H9 (cell line): ENCODE measurements around the gene EHHADH. TPM values are rescaled to one million over a fixed set of nuclear protein-coding genes. Genes with fewer than 3 reads are reported as not detected.

Experiments
- DNase-seq: peaks from one replicate; pipeline ENCODE4 v3.0.0-alpha.2; 2017
- H2AFZ ChIP-seq: one replicate; pipeline ENCODE4 v1.6.1; 2013; ENCODE audit warnings: mild to moderate bottlenecking, low read length, control low read depth, moderate library complexity
- H2AK5ac ChIP-seq: 2 replicates; pipeline ENCODE4 v1.6.1; 2013; ENCODE audit warnings: low read length, control low read depth, mixed read lengths; ENCODE audit not compliant: insufficient read length
- H2BK120ac ChIP-seq: one replicate; pipeline ENCODE4 v1.6.1; 2013; ENCODE audit warnings: low read depth, mild to moderate bottlenecking, low read length, control low read depth, inconsistent platforms; ENCODE audit not compliant: poor library complexity, severe bottlenecking
- H2BK12ac ChIP-seq: 2 replicates; pipeline ENCODE4 v1.6.1; 2013; ENCODE audit warnings: low read length, control low read depth, mixed read lengths, low read depth; ENCODE audit not compliant: insufficient read length
- H2BK15ac ChIP-seq: 2 replicates; pipeline ENCODE4 v1.6.1; 2013; ENCODE audit warnings: low read depth, low read length, control low read depth
- H2BK20ac ChIP-seq: one replicate; pipeline ENCODE4 v1.6.1; 2013; ENCODE audit warnings: low read depth, mild to moderate bottlenecking, low read length, control low read depth, inconsistent platforms; ENCODE audit not compliant: poor library complexity, severe bottlenecking
- H2BK5ac ChIP-seq: 2 replicates; pipeline ENCODE4 v1.6.1; 2013; ENCODE audit warnings: low read length, control low read depth, mixed read lengths; ENCODE audit not compliant: insufficient read length
- H3K14ac ChIP-seq: 2 replicates; pipeline ENCODE4 v1.6.1; 2013; ENCODE audit warnings: low read length, control low read depth; ENCODE audit not compliant: insufficient read depth
- H3K18ac ChIP-seq: 2 replicates; pipeline ENCODE4 v1.6.1; 2013; ENCODE audit warnings: low read depth, mild to moderate bottlenecking, mixed read lengths, low read length, control low read depth; ENCODE audit not compliant: insufficient read length
- H3K23ac ChIP-seq: 2 replicates; pipeline ENCODE4 v1.6.1; 2013; ENCODE audit warnings: low read length, control low read depth, mixed read lengths, low read depth; ENCODE audit not compliant: insufficient read length
- H3K23me2 ChIP-seq: 2 replicates; pipeline ENCODE4 v1.6.1; 2013; ENCODE audit warnings: low read depth, mild to moderate bottlenecking, mixed read lengths, low read length, control low read depth; ENCODE audit not compliant: insufficient read length, poor library complexity, severe bottlenecking
- H3K27ac ChIP-seq: 2 replicates; pipeline ENCODE4 v1.5.1; 2013; ENCODE audit warnings: low read length, control low read depth, mixed read lengths, low read depth; ENCODE audit not compliant: insufficient read length
- H3K27me3 ChIP-seq: 2 replicates; pipeline ENCODE4 v1.6.1; 2013; ENCODE audit warnings: low read length, control low read depth, inconsistent platforms; ENCODE audit not compliant: insufficient read depth
- H3K4ac ChIP-seq: 2 replicates; pipeline ENCODE4 v1.6.1; 2013; ENCODE audit warnings: low read depth, mild to moderate bottlenecking, control low read depth, inconsistent platforms, low read length, moderate library complexity
- H3K4me1 ChIP-seq: 2 replicates; pipeline ENCODE4 v1.6.1; 2013; ENCODE audit warnings: low read length, control low read depth, inconsistent platforms; ENCODE audit not compliant: insufficient read depth
- H3K4me2 ChIP-seq: 2 replicates; pipeline ENCODE4 v1.6.1; 2013; ENCODE audit warnings: low read length, control low read depth, mixed read lengths; ENCODE audit not compliant: insufficient read length, insufficient read depth
- H3K56ac ChIP-seq: 2 replicates; pipeline ENCODE4 v1.6.1; 2013; ENCODE audit warnings: low read depth, mild to moderate bottlenecking, mixed read lengths, low read length, control low read depth; ENCODE audit not compliant: insufficient read length
- H3K79me1 ChIP-seq: 2 replicates; pipeline ENCODE4 v1.6.1; 2013; ENCODE audit warnings: low read depth, mild to moderate bottlenecking, moderate library complexity, low read length, control low read depth, inconsistent platforms; ENCODE audit not compliant: insufficient read depth, poor library complexity, severe bottlenecking
- H3K79me2 ChIP-seq: 2 replicates; pipeline ENCODE4 v1.6.1; 2013; ENCODE audit warnings: low read length, control low read depth, inconsistent platforms; ENCODE audit not compliant: insufficient read depth
- H3K9ac ChIP-seq: 2 replicates; pipeline ENCODE4 v1.6.1; 2013; ENCODE audit warnings: low read length, control low read depth, mixed read lengths; ENCODE audit not compliant: insufficient read length; ENCODE audit errors: extremely low read depth
- H3K9me3 ChIP-seq: one replicate; pipeline ENCODE4 v1.6.1; 2013; ENCODE audit warnings: low read depth, low read length, inconsistent platforms; ENCODE audit not compliant: control insufficient read depth
- H3T11ph ChIP-seq: one replicate; pipeline ENCODE4 v1.6.1; 2013; ENCODE audit warnings: mild to moderate bottlenecking, low read length, control low read depth, inconsistent platforms
- H4K20me1 ChIP-seq: one replicate; pipeline ENCODE4 v1.6.1; 2013; ENCODE audit not compliant: control insufficient read depth, insufficient read length, insufficient read depth
- H4K5ac ChIP-seq: 2 replicates; pipeline ENCODE4 v1.6.1; 2013; ENCODE audit warnings: low read depth, mild to moderate bottlenecking, mixed read lengths, low read length, control low read depth; ENCODE audit not compliant: insufficient read length
- H4K8ac ChIP-seq: replicated peaks from 2 replicates; pipeline ENCODE4 v1.6.1; 2013; ENCODE audit warnings: low read length, control low read depth, mixed read lengths, low read depth; ENCODE audit not compliant: insufficient read length
- H4K91ac ChIP-seq: 2 replicates; pipeline ENCODE4 v1.6.1; 2013; ENCODE audit warnings: low read depth, mild to moderate bottlenecking, moderate library complexity, mixed read lengths, low read length, control low read depth; ENCODE audit not compliant: insufficient read length
- H3K27ac Mint-ChIP-seq, 3 experiments: 2 replicates in 2 of 3; 3 replicates in 1 of 3; pipeline ENCODE4 v1.8.0; 2020 to 2021; ENCODE audit warnings: mixed read lengths in 3 of 3, mild to moderate bottlenecking in 1 of 3, moderate library complexity in 1 of 3
- H3K27me3 Mint-ChIP-seq: 2 replicates; pipeline ENCODE4 v1.8.0; 2021; ENCODE audit warnings: low read depth, mild to moderate bottlenecking, moderate library complexity, mixed read lengths
- H3K36me3 Mint-ChIP-seq, 3 experiments: 2 replicates in 2 of 3; 3 replicates in 1 of 3; pipeline ENCODE4 v1.8.0; 2020 to 2021; ENCODE audit warnings: low read depth in 3 of 3, mixed read lengths in 3 of 3; ENCODE audit not compliant: insufficient read depth in 1 of 3
- H3K4me1 Mint-ChIP-seq, 2 experiments: 2 replicates each; pipeline ENCODE4 v1.8.0; 2020; ENCODE audit warnings: mixed read lengths in 2 of 2
- H3K4me3 Mint-ChIP-seq, 2 experiments: 2 replicates in 1 of 2; 3 replicates in 1 of 2; pipeline ENCODE4 v1.8.0; 2020 to 2021; ENCODE audit warnings: mild to moderate bottlenecking in 2 of 2, mixed read lengths in 2 of 2, moderate library complexity in 1 of 2
- H3K9me3 Mint-ChIP-seq, 2 experiments: 2 replicates in 1 of 2; 3 replicates in 1 of 2; pipeline ENCODE4 v1.8.0; 2020; ENCODE audit warnings: mild to moderate bottlenecking in 2 of 2, mixed read lengths in 2 of 2, moderate library complexity in 1 of 2
- WGBS: extraction: QIAGEN DNeasy Blood & Tissue Kit; methylation state at CpG from one replicate; pipeline ENCODE4 v1.1.7; 2013; ENCODE audit warnings: missing lambda C conversion rate, low lambda C conversion rate, mixed read lengths; ENCODE audit not compliant: insufficient read length; ENCODE audit errors: extremely low coverage; 5-methylcytosine and 5-hydroxymethylcytosine counted together
- total RNA-seq: library from RNA; stranded (reverse); gene quantifications from 2 replicates; pipeline ENCODE4 v1.2.1, GENCODE V29; 2021
- TF ChIP-seq, protein P1 (sequence below): fragments of 200-600 bp; sonication (generic); conservative IDR thresholded peaks from 3 replicates; pipeline ENCODE4 v1.8.0; 2021; ENCODE audit warnings: antibody characterized with exemption, mild to moderate bottlenecking

The EHHADH gene
- total RNA-seq, 1 experiment from 2014 or later = 2.1 TPM

DNA sequence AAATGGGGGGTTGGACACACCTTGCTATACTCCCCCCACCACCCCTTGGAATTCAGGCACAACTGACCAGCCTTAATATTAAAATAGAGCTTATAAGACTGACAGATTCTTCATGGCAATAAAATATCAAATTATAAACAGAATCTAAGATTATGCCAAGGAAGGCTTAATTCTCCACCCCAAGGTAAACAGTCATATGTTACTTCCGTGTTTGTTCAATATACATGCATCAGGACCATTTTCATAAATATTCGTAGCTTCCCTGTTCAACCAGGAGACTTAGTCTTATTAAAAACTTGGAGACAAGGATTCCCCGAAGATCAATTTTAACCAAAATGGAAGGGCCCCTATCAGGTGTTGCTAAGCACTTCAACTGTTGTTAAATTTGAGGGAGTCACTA is 13.3 kb upstream of the EHHADH start:
- H3K4me1 Mint-ChIP-seq = peaks cover 4% of the 10 kb centered on the region in 2 experiments; a peak in 3 of 4 replicates
- no peaks in the 10 kb centered on the region for H3K9me3 Mint-ChIP-seq
- H3K4me2 ChIP-seq = no peak overlapping the region
- H3K23ac ChIP-seq = no peak overlapping the region
- H2AFZ ChIP-seq = no peak overlapping the region
- H3K23me2 ChIP-seq = no peaks in the 10 kb centered on the region
- no peaks in the 10 kb centered on the region for H4K20me1 ChIP-seq
- H3K14ac ChIP-seq = no peak overlapping the region
- no peak overlapping the region for H3K4me3 Mint-ChIP-seq
- no peaks in the 10 kb centered on the region for H3K9me3 ChIP-seq
- H3K4me1 ChIP-seq = no peaks in the 10 kb centered on the region
- no peak overlapping the region for H2BK120ac ChIP-seq
- no peak overlapping the region for H3K18ac ChIP-seq
- H2BK20ac ChIP-seq = no peak overlapping the region
- TF ChIP-seq, protein P1, sequence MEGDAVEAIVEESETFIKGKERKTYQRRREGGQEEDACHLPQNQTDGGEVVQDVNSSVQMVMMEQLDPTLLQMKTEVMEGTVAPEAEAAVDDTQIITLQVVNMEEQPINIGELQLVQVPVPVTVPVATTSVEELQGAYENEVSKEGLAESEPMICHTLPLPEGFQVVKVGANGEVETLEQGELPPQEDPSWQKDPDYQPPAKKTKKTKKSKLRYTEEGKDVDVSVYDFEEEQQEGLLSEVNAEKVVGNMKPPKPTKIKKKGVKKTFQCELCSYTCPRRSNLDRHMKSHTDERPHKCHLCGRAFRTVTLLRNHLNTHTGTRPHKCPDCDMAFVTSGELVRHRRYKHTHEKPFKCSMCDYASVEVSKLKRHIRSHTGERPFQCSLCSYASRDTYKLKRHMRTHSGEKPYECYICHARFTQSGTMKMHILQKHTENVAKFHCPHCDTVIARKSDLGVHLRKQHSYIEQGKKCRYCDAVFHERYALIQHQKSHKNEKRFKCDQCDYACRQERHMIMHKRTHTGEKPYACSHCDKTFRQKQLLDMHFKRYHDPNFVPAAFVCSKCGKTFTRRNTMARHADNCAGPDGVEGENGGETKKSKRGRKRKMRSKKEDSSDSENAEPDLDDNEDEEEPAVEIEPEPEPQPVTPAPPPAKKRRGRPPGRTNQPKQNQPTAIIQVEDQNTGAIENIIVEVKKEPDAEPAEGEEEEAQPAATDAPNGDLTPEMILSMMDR = no peak
- H3K56ac ChIP-seq = no peak overlapping the region
- H2BK15ac ChIP-seq = no peak overlapping the region
- no peak overlapping the region for H4K5ac ChIP-seq
- H2BK12ac ChIP-seq = no peak overlapping the region
- H2AK5ac ChIP-seq = no peak overlapping the region
- no peak overlapping the region for H3K27ac Mint-ChIP-seq
- WGBS = no CpG with 5 or more reads among the region's 3 CpGs
- H3K79me2 ChIP-seq = no peaks in the 10 kb centered on the region
- H4K8ac ChIP-seq = no peak overlapping the region
- H3K9ac ChIP-seq = no peak overlapping the region
- H3K27me3 ChIP-seq = no peaks in the 10 kb centered on the region
- no peak overlapping the region for H3K4ac ChIP-seq
- no peak overlapping the region for H4K91ac ChIP-seq
- H3K36me3 Mint-ChIP-seq = no peaks in the 10 kb centered on the region
- H3K27ac ChIP-seq = no peak overlapping the region
- no peak for DNase-seq
- H3K79me1 ChIP-seq = no peaks in the 10 kb centered on the region
- no peak overlapping the region for H2BK5ac ChIP-seq
- H3T11ph ChIP-seq = no peak overlapping the region
- H3K27me3 Mint-ChIP-seq = peaks cover 15% of the 10 kb centered on the region
